Lung (tissue), 12 donors: ENCODE measurements around the gene USF2. TPM values are rescaled to one million over a fixed set of nuclear protein-coding genes. Genes with fewer than 3 reads are reported as not detected.

Experiments
- ATAC-seq: fragments of 200-7000 bp; cut with Tn5 transposase; one replicate; pipeline ENCODE4 v1.9.1; 2020; ENCODE audit warnings: moderate number of reproducible peaks; ENCODE audit not compliant: insufficient read depth, low FRiP score
- DNase-seq, 3 donors: peaks; one replicate each; pipeline ENCODE4 v3.0.0-alpha.2; 2013 to 2017
- H3K27ac ChIP-seq, 2 donors: one replicate each; pipeline ENCODE4 v1.5.1; 2013; ENCODE audit warnings: mild to moderate bottlenecking in 2 of 2, moderate library complexity in 2 of 2, control low read depth in 1 of 2, inconsistent platforms in 1 of 2, low read depth in 1 of 2, low read length in 1 of 2
- H3K27me3 ChIP-seq, 3 donors: one replicate each; pipeline ENCODE4 v1.5.1; 2013; ENCODE audit warnings: low read length in 2 of 3; ENCODE audit not compliant: control insufficient read depth in 3 of 3, insufficient read depth in 3 of 3
- H3K36me3 ChIP-seq, 4 donors: one replicate each; pipeline ENCODE4 v1.5.1; 2013; ENCODE audit warnings: low read length in 4 of 4, mild to moderate bottlenecking in 1 of 4, moderate library complexity in 1 of 4; ENCODE audit not compliant: control insufficient read depth in 4 of 4, insufficient read depth in 4 of 4
- H3K4me1 ChIP-seq, 5 donors: one replicate each; pipeline ENCODE4 v1.5.1; 2013; ENCODE audit warnings: low read length in 5 of 5, mild to moderate bottlenecking in 2 of 5, moderate library complexity in 1 of 5; ENCODE audit not compliant: control insufficient read depth in 5 of 5, insufficient read depth in 5 of 5
- H3K4me3 ChIP-seq: one replicate; pipeline ENCODE4 v1.5.1; 2013; ENCODE audit warnings: mild to moderate bottlenecking, control low read depth, moderate library complexity
- H3K9ac ChIP-seq, 2 donors: one replicate each; pipeline ENCODE4 v1.5.1; 2013; ENCODE audit warnings: low read length in 2 of 2, control low read depth in 1 of 2; ENCODE audit not compliant: insufficient read depth in 1 of 2
- H3K9me3 ChIP-seq, 4 donors: one replicate each; pipeline ENCODE4 v1.5.1; 2013; ENCODE audit warnings: low read length in 3 of 4, mild to moderate bottlenecking in 1 of 4, moderate library complexity in 1 of 4; ENCODE audit not compliant: control insufficient read depth in 4 of 4, insufficient read depth in 3 of 4
- WGBS, 2 donors: extraction: QIAGEN DNeasy Blood & Tissue Kit; methylation state at CpG; one replicate each; pipeline ENCODE4 v1.1.7; 2013; 5-methylcytosine and 5-hydroxymethylcytosine counted together
- polyA plus RNA-seq, 2 donors: library from polyadenylated mRNA; stranded (reverse); fragments of 200-250 nt; gene quantifications; one replicate each; pipeline ENCODE4 v1.2.1, GENCODE V29; 2013
- total RNA-seq, 2 donors: library from RNA; depleted of rRNA in 1 of 2; stranded (reverse); fragments of >200 nt in 1 of 2; gene quantifications; one replicate each; pipeline ENCODE4 v1.2.1, GENCODE V29; 2014 to 2021
- TF ChIP-seq, protein P1 (sequence below): IDR thresholded peaks from 2 replicates; pipeline ENCODE4 v1.5.1; 2012; ENCODE audit warnings: mild to moderate bottlenecking; ENCODE audit errors: control extremely low read depth, extremely low read depth
- donor health status: control.
- donor health status: control.
- donor health status: Bipolar disorder and iron deficiency.
- donor health status: healthy.
- donor health status: DM: yes; HTN: yes; CAD: no.

The USF2 gene
- total and polyA plus RNA-seq, 4 donors, result 74.9 to 163 (median 133) TPM

DNA sequence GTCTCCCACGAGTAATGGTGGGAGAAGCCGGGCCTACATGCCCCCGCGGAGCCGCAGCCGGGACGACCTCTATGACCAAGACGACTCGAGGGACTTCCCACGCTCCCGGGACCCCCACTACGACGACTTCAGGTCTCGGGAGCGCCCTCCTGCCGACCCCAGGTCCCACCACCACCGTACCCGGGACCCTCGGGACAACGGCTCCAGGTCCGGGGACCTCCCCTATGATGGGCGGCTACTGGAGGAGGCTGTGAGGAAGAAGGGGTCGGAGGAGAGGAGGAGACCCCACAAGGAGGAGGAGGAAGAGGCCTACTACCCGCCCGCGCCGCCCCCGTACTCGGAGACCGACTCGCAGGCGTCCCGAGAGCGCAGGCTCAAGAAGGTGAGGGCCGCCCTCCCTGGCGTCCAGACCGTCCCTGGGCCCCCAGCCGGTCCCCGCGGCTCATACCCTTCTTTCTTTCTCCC, 1.4 kb upstream of the USF2 start:
- H3K27me3 ChIP-seq, result no peaks in the 10 kb centered on the region
- H3K9ac ChIP-seq, result peak overlapping the region; percentile 3 to 78
- peak overlapping the region; percentile 93 to 97 for H3K27ac ChIP-seq
- H3K4me3 ChIP-seq, result peak overlapping the region; percentile 74
- TF ChIP-seq, protein P1, sequence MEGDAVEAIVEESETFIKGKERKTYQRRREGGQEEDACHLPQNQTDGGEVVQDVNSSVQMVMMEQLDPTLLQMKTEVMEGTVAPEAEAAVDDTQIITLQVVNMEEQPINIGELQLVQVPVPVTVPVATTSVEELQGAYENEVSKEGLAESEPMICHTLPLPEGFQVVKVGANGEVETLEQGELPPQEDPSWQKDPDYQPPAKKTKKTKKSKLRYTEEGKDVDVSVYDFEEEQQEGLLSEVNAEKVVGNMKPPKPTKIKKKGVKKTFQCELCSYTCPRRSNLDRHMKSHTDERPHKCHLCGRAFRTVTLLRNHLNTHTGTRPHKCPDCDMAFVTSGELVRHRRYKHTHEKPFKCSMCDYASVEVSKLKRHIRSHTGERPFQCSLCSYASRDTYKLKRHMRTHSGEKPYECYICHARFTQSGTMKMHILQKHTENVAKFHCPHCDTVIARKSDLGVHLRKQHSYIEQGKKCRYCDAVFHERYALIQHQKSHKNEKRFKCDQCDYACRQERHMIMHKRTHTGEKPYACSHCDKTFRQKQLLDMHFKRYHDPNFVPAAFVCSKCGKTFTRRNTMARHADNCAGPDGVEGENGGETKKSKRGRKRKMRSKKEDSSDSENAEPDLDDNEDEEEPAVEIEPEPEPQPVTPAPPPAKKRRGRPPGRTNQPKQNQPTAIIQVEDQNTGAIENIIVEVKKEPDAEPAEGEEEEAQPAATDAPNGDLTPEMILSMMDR, result no peak
- peaks cover 0 to 19% (median 8%) of the 10 kb centered on the region in 5 donors for H3K4me1 ChIP-seq
- peaks cover 2 to 25% (median 21%) of the 10 kb centered on the region in 4 donors for H3K36me3 ChIP-seq
- WGBS, 2 donors, result 1 to 3% methylated on average over 38 to 40 of the region's 40 CpGs
- H3K9me3 ChIP-seq, result no peaks in the 10 kb centered on the region
- DNase-seq (peak in 1 of 3 donors; percentile 59), ATAC-seq (no peak)

DNA sequence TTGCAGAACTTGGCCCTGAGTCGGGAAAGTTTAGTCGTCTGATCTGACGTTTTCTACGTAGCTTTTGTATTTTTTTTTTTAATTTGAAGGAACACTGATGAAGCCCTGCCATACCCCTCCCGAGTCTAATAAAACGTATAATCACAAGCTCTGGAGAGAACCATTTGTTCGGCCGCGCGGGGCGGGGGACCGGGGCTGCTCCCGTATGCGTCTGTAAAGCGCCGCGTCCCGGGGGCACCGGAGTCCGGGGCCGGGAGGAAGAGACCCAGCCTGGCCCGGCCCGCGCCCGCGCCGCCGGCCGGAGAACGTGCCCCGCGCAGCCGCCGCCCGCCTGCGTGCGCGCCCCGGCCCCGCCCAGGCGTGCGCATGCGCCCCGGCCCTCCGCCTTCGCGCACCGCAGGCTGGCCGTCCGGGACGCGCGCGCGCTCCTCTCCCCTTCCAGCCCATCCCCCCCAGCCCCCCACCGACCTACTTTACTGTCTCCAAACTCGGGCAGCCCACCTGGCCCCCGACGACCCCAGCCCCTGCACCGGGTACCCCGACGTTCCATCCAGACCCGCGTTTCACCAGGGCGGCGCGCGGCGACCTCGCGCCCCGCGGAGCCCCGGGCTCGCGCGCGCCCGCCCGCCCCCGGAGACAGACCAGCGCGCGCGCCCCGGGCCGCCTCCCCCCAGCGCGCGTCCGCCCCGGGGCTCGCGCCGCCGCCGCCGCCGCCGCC, 785 bp upstream of the USF2 start:
- Histone ChIP-seq H3K27me3 (no peaks in the 10 kb centered on the region), H3K4me3 (peak overlapping the region; percentile 74), H3K27ac (peak overlapping the region; percentile 93 to 97), H3K9ac (peak overlapping the region in 1 of 2 donors; percentile 78), H3K4me1 (peaks cover 0 to 19% (median 8%) of the 10 kb centered on the region in 5 donors), H3K36me3 (peaks cover 2 to 31% (median 21%) of the 10 kb centered on the region in 4 donors), H3K9me3 (no peaks in the 10 kb centered on the region)
- DNase-seq (peak; percentile 79 to 89 (median 81)), ATAC-seq (peak; percentile 74)
- 0 to 1% methylated on average over 28 to 100 of the region's 100 CpGs for WGBS, 2 donors
- TF ChIP-seq, protein P1, result no peak

DNA sequence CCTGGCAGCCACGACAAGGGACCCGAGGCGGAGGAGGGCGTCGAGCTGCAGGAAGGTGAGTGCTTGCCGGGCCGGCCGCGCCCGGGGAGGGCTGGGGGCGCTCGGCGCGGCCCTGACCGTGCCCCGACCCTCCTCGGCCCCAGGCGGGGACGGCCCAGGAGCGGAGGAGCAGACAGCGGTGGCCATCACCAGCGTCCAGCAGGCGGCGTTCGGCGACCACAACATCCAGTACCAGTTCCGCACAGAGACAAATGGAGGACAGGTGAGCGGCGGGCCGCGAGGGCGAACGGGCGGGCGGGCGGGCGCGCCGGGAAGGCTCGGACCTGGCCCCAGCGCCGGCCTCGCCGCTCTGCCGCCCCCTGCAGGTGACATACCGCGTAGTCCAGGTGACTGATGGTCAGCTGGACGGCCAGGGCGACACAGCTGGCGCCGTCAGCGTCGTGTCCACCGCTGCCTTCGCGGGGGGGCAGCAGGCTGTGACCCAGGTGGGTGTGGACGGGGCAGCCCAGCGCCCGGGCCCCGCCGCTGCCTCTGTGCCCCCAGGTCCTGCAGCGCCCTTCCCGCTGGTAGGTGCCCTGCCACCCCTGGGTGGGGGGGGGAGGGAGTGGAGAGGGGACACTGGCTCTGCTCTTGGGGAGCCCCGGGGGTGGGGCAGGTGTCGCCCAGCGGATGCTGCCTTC, 816 bp downstream of the USF2 start:
- Histone ChIP-seq H3K27me3 (no peaks in the 10 kb centered on the region), H3K36me3 (peaks cover 2 to 39% (median 23%) of the 10 kb centered on the region in 4 donors), H3K9ac (no peak overlapping the region), H3K9me3 (no peaks in the 10 kb centered on the region), H3K4me3 (peak overlapping the region; percentile 65), H3K27ac (peak overlapping the region; percentile 93 to 97), H3K4me1 (peaks cover 0 to 19% (median 8%) of the 10 kb centered on the region in 5 donors)
- TF ChIP-seq, protein P1, result peak; percentile 35
- ATAC-seq, result peak; percentile 35
- 4 to 8% methylated on average over 20 to 66 of the region's 66 CpGs for WGBS, 2 donors
- peak; percentile 77 to 92 (median 90) for DNase-seq
